Neural cell (in vitro differentiated cells): ENCODE results near the gene KRTAP12-1. TPM values are rescaled to one million over a fixed set of nuclear protein-coding genes. Genes with fewer than 3 reads are reported as not detected.

ENCODE experiments used
- H2AFZ ChIP-seq: fragments of 200-600, 300-800 bp; sonication (generic), shearing (Covaris generic); 2 replicates; pipeline ENCODE4 v1.6.0; 2014; ENCODE audit warnings: low read depth, mild to moderate bottlenecking, antibody characterized with exemption, low read length, moderate library complexity
- H3F3A ChIP-seq: fragments of 200-600 bp; shearing (Covaris generic); 2 replicates; pipeline ENCODE4 v1.6.1; 2016; ENCODE audit warnings: mild to moderate bottlenecking, moderate library complexity, mixed read lengths, antibody characterized with exemption, low read length; ENCODE audit not compliant: insufficient read depth, poor library complexity, severe bottlenecking
- H3K27ac ChIP-seq: fragments of 200-600, 300-800 bp; sonication (generic), shearing (Covaris generic); 2 replicates; pipeline ENCODE4 v1.5.1; 2014; ENCODE audit warnings: mild to moderate bottlenecking, low read length, moderate library complexity
- H3K27me3 ChIP-seq: fragments of 300-800, 200-600 bp; sonication (generic), shearing (Covaris generic); 2 replicates; pipeline ENCODE4 v1.6.0; 2014; ENCODE audit warnings: mild to moderate bottlenecking, low read depth, low read length, moderate library complexity; ENCODE audit not compliant: insufficient read depth
- H3K36me3 ChIP-seq: fragments of 300-800, 200-600 bp; sonication (generic), shearing (Covaris generic); 2 replicates; pipeline ENCODE4 v1.5.1; 2014; ENCODE audit warnings: mild to moderate bottlenecking, antibody characterized with exemption, low read length, moderate library complexity; ENCODE audit not compliant: insufficient read depth
- H3K4me2 ChIP-seq: fragments of 300-800, 200-600 bp; sonication (generic), shearing (Covaris generic); 2 replicates; pipeline ENCODE4 v1.6.0; 2014; ENCODE audit warnings: mild to moderate bottlenecking, low read length
- H3K4me3 ChIP-seq: fragments of 300-800, 200-600 bp; sonication (generic), shearing (Covaris generic); 2 replicates; pipeline ENCODE4 v1.5.1; 2014; ENCODE audit warnings: mild to moderate bottlenecking, low read length, moderate library complexity
- H3K79me2 ChIP-seq: fragments of 200-600 bp; shearing (Covaris generic); replicated peaks from 2 replicates; pipeline ENCODE4 v1.6.0; 2014; ENCODE audit warnings: mild to moderate bottlenecking, low read length, moderate library complexity; ENCODE audit not compliant: insufficient read depth
- H3K9ac ChIP-seq: fragments of 300-800, 200-600 bp; sonication (generic), shearing (Covaris generic); 2 replicates; pipeline ENCODE4 v1.6.1; 2016; ENCODE audit warnings: mild to moderate bottlenecking, low read length, mixed read lengths
- H3K9me2 ChIP-seq: fragments of 200-600 bp; shearing (Covaris generic); 2 replicates; pipeline ENCODE4 v1.6.1; 2016; ENCODE audit warnings: mild to moderate bottlenecking, low read length, mixed read lengths; ENCODE audit not compliant: insufficient read depth
- H3K9me3 ChIP-seq: fragments of 200-600, 300-800 bp; sonication (generic), shearing (Covaris generic); 2 replicates; pipeline ENCODE4 v1.6.1; 2016; ENCODE audit warnings: mild to moderate bottlenecking, mixed run types, low read length, moderate library complexity, mixed read lengths
- H4K20me1 ChIP-seq: fragments of 200-600 bp; shearing (Covaris generic); 2 replicates; pipeline ENCODE4 v1.6.1; 2016; ENCODE audit warnings: mild to moderate bottlenecking, mixed run types; ENCODE audit not compliant: insufficient read depth
- EP300 ChIP-seq: fragments of 450-650 bp; conservative IDR thresholded peaks from 2 replicates; pipeline ENCODE4 v1.6.1; 2014; ENCODE audit warnings: antibody characterized with exemption, mild to moderate bottlenecking, moderate library complexity; ENCODE audit not compliant: poor library complexity, severe bottlenecking
- EZH2 ChIP-seq: fragments of 200-600, 300-800 bp; shearing (Covaris generic), sonication (generic); IDR thresholded peaks from 2 replicates; pipeline ENCODE4 v1.6.1; 2014; ENCODE audit warnings: antibody characterized with exemption, low read length, borderline replicate concordance, mild to moderate bottlenecking; ENCODE audit not compliant: insufficient read depth, poor library complexity, severe bottlenecking
- MXI1 ChIP-seq: fragments of 450-650 bp; conservative IDR thresholded peaks from 2 replicates; pipeline ENCODE4 v1.6.1; 2014; ENCODE audit warnings: antibody characterized with exemption, mild to moderate bottlenecking; ENCODE audit not compliant: poor library complexity, severe bottlenecking
- POLR2AphosphoS5 ChIP-seq: IDR thresholded peaks from 2 replicates; pipeline ENCODE4 v1.6.1; 2012
- RAD21 ChIP-seq: fragments of 450-650 bp; conservative IDR thresholded peaks from 2 replicates; pipeline ENCODE4 v1.6.1; 2014; ENCODE audit warnings: antibody characterized with exemption, mild to moderate bottlenecking, moderate library complexity
- SMC3 ChIP-seq: fragments of 450-650 bp; conservative IDR thresholded peaks from 2 replicates; pipeline ENCODE4 v1.6.1; 2014; ENCODE audit warnings: antibody characterized with exemption, mild to moderate bottlenecking, moderate library complexity; ENCODE audit not compliant: poor library complexity
- TAF1 ChIP-seq: IDR thresholded peaks from 2 replicates; pipeline ENCODE4 v1.6.1; 2012; ENCODE audit warnings: low read depth
- polyA plus RNA-seq: library from polyadenylated mRNA; depleted of rRNA; stranded (reverse); fragments of >200 nt; gene quantifications from 2 replicates; pipeline ENCODE4 v1.2.3, GENCODE V29; 2014
- TF ChIP-seq, protein P1 (sequence below): fragments of 450-650 bp; IDR thresholded peaks from 2 replicates; pipeline ENCODE4 v1.5.1; 2014; ENCODE audit warnings: antibody characterized with exemption, mild to moderate bottlenecking, moderate library complexity; ENCODE audit not compliant: poor library complexity, severe bottlenecking
- TF ChIP-seq, protein P2 (sequence below): IDR thresholded peaks from 2 replicates; pipeline ENCODE4 v1.6.1; 2012; ENCODE audit warnings: borderline replicate concordance

Gene KRTAP12-1
- polyA plus RNA-seq, 1 donor from 2014 or later, result not detected

DNA sequence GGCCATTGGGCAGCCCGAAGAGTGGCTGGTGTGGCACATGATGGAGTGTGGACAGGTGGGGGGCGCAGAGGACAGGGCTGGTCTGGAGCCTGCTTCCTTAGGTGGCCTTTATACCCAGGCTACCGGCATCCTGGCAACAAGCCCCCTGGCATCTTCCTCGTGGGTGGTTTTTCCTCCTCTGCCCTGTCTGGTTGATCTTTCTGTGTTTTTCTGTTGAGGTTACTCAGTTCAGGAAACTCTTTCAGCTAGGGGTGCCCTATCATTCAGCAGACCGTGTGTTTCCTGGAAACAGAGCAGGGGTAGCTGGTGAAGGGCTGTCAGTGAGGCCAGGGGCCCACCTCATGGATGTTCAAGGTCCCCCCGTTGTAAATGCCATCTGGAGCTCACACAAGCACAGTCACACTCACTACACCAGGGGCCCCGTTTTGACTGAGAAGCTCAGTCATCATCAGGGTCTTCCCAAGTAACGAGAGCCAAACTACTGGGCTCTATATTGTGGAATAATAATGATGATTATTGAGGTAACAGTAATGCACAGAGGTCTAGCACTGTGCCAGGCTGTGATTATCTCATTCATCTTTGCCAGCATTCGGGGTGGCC is 27.3 kb downstream of the KRTAP12-1 start, which contains the start of gene KRTAP12-4:
KRTAP12-4 (minus strand) TSS at position 84 of the 600 bp plus-strand sequence; CDS start at position 39, 45 bp downstream.
- no peaks in the 10 kb centered on the region for H3K9me3 ChIP-seq
- TF ChIP-seq TAF1 (no peak), SMC3 (no peak), MXI1 (no peak), RAD21 (no peak), POLR2AphosphoS5 (no peak), EZH2 (no peak), EP300 (no peak)
- TF ChIP-seq, protein P1, sequence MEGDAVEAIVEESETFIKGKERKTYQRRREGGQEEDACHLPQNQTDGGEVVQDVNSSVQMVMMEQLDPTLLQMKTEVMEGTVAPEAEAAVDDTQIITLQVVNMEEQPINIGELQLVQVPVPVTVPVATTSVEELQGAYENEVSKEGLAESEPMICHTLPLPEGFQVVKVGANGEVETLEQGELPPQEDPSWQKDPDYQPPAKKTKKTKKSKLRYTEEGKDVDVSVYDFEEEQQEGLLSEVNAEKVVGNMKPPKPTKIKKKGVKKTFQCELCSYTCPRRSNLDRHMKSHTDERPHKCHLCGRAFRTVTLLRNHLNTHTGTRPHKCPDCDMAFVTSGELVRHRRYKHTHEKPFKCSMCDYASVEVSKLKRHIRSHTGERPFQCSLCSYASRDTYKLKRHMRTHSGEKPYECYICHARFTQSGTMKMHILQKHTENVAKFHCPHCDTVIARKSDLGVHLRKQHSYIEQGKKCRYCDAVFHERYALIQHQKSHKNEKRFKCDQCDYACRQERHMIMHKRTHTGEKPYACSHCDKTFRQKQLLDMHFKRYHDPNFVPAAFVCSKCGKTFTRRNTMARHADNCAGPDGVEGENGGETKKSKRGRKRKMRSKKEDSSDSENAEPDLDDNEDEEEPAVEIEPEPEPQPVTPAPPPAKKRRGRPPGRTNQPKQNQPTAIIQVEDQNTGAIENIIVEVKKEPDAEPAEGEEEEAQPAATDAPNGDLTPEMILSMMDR, result no peak
- TF ChIP-seq, protein P2, sequence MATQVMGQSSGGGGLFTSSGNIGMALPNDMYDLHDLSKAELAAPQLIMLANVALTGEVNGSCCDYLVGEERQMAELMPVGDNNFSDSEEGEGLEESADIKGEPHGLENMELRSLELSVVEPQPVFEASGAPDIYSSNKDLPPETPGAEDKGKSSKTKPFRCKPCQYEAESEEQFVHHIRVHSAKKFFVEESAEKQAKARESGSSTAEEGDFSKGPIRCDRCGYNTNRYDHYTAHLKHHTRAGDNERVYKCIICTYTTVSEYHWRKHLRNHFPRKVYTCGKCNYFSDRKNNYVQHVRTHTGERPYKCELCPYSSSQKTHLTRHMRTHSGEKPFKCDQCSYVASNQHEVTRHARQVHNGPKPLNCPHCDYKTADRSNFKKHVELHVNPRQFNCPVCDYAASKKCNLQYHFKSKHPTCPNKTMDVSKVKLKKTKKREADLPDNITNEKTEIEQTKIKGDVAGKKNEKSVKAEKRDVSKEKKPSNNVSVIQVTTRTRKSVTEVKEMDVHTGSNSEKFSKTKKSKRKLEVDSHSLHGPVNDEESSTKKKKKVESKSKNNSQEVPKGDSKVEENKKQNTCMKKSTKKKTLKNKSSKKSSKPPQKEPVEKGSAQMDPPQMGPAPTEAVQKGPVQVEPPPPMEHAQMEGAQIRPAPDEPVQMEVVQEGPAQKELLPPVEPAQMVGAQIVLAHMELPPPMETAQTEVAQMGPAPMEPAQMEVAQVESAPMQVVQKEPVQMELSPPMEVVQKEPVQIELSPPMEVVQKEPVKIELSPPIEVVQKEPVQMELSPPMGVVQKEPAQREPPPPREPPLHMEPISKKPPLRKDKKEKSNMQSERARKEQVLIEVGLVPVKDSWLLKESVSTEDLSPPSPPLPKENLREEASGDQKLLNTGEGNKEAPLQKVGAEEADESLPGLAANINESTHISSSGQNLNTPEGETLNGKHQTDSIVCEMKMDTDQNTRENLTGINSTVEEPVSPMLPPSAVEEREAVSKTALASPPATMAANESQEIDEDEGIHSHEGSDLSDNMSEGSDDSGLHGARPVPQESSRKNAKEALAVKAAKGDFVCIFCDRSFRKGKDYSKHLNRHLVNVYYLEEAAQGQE, result no peak
- no peaks in the 10 kb centered on the region for H3K36me3 ChIP-seq

DNA sequence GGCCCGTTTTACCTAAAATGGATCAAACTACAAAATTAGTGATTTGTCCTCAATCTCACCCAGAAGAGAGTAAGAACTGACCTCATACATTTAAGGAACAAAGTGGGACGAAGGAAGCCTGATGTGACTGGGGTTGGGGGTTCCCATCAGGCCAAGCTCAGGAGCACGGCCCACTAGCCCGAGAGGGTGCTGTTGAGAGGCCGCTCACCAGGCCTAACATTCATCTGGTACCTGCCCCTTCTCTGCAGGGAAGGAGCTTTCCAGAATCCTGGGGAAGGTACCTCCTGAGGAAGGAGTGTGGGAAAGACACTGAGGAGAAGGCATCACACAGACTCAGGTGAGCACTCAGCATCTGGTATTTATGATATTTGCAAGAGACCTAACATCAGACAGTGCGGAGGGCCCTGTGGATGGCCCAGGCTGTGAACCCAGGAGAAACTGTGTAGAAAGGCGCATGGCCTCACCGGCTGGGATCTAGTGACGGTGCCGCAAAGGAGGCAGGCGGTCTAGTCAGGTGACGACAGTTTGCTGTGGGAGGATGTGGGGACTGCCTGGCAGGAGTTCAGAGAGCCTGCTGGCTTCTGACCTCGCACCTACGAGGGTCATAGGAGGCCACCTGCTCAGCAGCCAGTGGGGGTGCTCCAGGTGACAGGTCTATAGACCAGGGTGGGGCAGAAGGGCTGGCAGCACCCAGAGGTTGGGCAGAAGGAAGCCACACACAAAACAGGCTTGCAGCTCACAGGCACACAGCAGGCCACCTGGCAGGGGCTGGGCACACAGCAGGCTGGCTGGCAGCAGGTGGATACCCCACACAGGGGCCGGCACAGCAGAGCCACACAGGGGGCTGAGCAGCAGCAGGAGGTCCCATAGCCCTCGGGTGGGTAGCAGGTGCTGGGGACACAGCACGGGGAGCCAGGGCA is 28.0 kb downstream of the KRTAP12-1 start:
- Histone ChIP-seq H2AFZ (no peak overlapping the region), H3K9ac (no peak overlapping the region), H3K9me2 (no peaks in the 10 kb centered on the region), H3K27me3 (no peaks in the 10 kb centered on the region), H3K27ac (no peak overlapping the region), H3K4me3 (no peak overlapping the region), H3K9me3 (no peaks in the 10 kb centered on the region), H3F3A (no peaks in the 10 kb centered on the region), H3K36me3 (no peaks in the 10 kb centered on the region), H3K79me2 (no peaks in the 10 kb centered on the region), H3K4me2 (no peak overlapping the region), H4K20me1 (no peaks in the 10 kb centered on the region)
- TF ChIP-seq POLR2AphosphoS5 (no peak), EZH2 (no peak), TAF1 (no peak)

More for the DNA sequence above, 27.3 kb downstream of the KRTAP12-1 start, which contains the start of gene KRTAP12-4:
- Histone ChIP-seq H3K4me2 (no peak within 1 kb of the TSS), H3F3A (no peaks in the 10 kb centered on the region), H3K27me3 (no peaks in the 10 kb centered on the region), H3K27ac (no peak within 1 kb of the TSS), H3K9ac (no peak within 1 kb of the TSS), H3K79me2 (no peaks in the 10 kb centered on the region), H2AFZ (no peak within 1 kb of the TSS), H3K4me3 (no peak within 1 kb of the TSS), H4K20me1 (no peaks in the 10 kb centered on the region), H3K9me2 (no peaks in the 10 kb centered on the region)
